Lung (tissue), 12 donors: ENCODE data around the gene ADA. TPM values are rescaled to one million over a fixed set of nuclear protein-coding genes. Genes with fewer than 3 reads are reported as not detected.

Source experiments
- ATAC-seq: fragments of 200-7000 bp; cut with Tn5 transposase; one replicate; pipeline ENCODE4 v1.9.1; 2020; ENCODE audit warnings: moderate number of reproducible peaks; ENCODE audit not compliant: insufficient read depth, low FRiP score
- DNase-seq, 3 donors: peaks; one replicate each; pipeline ENCODE4 v3.0.0-alpha.2; 2013 to 2017
- H3K27ac ChIP-seq, 2 donors: one replicate each; pipeline ENCODE4 v1.5.1; 2013; ENCODE audit warnings: mild to moderate bottlenecking in 2 of 2, moderate library complexity in 2 of 2, control low read depth in 1 of 2, inconsistent platforms in 1 of 2, low read depth in 1 of 2, low read length in 1 of 2
- H3K27me3 ChIP-seq, 3 donors: one replicate each; pipeline ENCODE4 v1.5.1; 2013; ENCODE audit warnings: low read length in 2 of 3; ENCODE audit not compliant: control insufficient read depth in 3 of 3, insufficient read depth in 3 of 3
- H3K36me3 ChIP-seq, 4 donors: one replicate each; pipeline ENCODE4 v1.5.1; 2013; ENCODE audit warnings: low read length in 4 of 4, mild to moderate bottlenecking in 1 of 4, moderate library complexity in 1 of 4; ENCODE audit not compliant: control insufficient read depth in 4 of 4, insufficient read depth in 4 of 4
- H3K4me1 ChIP-seq, 5 donors: one replicate each; pipeline ENCODE4 v1.5.1; 2013; ENCODE audit warnings: low read length in 5 of 5, mild to moderate bottlenecking in 2 of 5, moderate library complexity in 1 of 5; ENCODE audit not compliant: control insufficient read depth in 5 of 5, insufficient read depth in 5 of 5
- H3K4me3 ChIP-seq: one replicate; pipeline ENCODE4 v1.5.1; 2013; ENCODE audit warnings: mild to moderate bottlenecking, control low read depth, moderate library complexity
- H3K9ac ChIP-seq, 2 donors: one replicate each; pipeline ENCODE4 v1.5.1; 2013; ENCODE audit warnings: low read length in 2 of 2, control low read depth in 1 of 2; ENCODE audit not compliant: insufficient read depth in 1 of 2
- H3K9me3 ChIP-seq, 4 donors: one replicate each; pipeline ENCODE4 v1.5.1; 2013; ENCODE audit warnings: low read length in 3 of 4, mild to moderate bottlenecking in 1 of 4, moderate library complexity in 1 of 4; ENCODE audit not compliant: control insufficient read depth in 4 of 4, insufficient read depth in 3 of 4
- CTCF ChIP-seq: IDR thresholded peaks from 2 replicates; pipeline ENCODE4 v1.5.1; 2012; ENCODE audit warnings: mild to moderate bottlenecking; ENCODE audit errors: control extremely low read depth, extremely low read depth
- WGBS, 2 donors: extraction: QIAGEN DNeasy Blood & Tissue Kit; methylation state at CpG; one replicate each; pipeline ENCODE4 v1.1.7; 2013; 5-methylcytosine and 5-hydroxymethylcytosine counted together
- polyA plus RNA-seq, 2 donors: library from polyadenylated mRNA; stranded (reverse); fragments of 200-250 nt; gene quantifications; one replicate each; pipeline ENCODE4 v1.2.1, GENCODE V29; 2013
- total RNA-seq, 2 donors: library from RNA; depleted of rRNA in 1 of 2; stranded (reverse); fragments of >200 nt in 1 of 2; gene quantifications; one replicate each; pipeline ENCODE4 v1.2.1, GENCODE V29; 2014 to 2021
- donor health status: control.
- donor health status: control.
- donor health status: Bipolar disorder and iron deficiency.
- donor health status: healthy.
- donor health status: DM: yes; HTN: yes; CAD: no.

ADA gene
- total and polyA plus RNA-seq, 4 donors: 4.2 to 55.2 (median 8.0) TPM

GRCh38 chr20:44653546-44653945 lies 2.0 kb upstream of the ADA start:
- no peak for TF ChIP-seq CTCF
- H3K4me3 ChIP-seq: no peak overlapping the region
- WGBS, 2 donors: 63 to 85% methylated on average over 2 of the region's 2 CpGs
- ATAC-seq (no peak), DNase-seq (no peak)
- H3K27me3 ChIP-seq: peaks cover 0 to 3% (median 0%) of the 10 kb centered on the region in 3 donors
- H3K9me3 ChIP-seq: peaks cover 0 to 3% (median 0%) of the 10 kb centered on the region in 4 donors
- H3K9ac ChIP-seq: no peak overlapping the region
- H3K4me1 ChIP-seq: peaks cover 0 to 12% (median 0%) of the 10 kb centered on the region in 5 donors
- no peaks in the 10 kb centered on the region for H3K36me3 ChIP-seq
- H3K27ac ChIP-seq: no peak overlapping the region

- DNase-seq: no peak
- peaks cover 0 to 3% (median 0%) of the 10 kb centered on the region in 3 donors for H3K27me3 ChIP-seq
- WGBS, 2 donors: 0 to 1% methylated on average over 16 to 33 of the region's 33 CpGs
- ATAC-seq: no peak
- no peak for TF ChIP-seq CTCF
- peak overlapping the region; percentile 50 to 54 for H3K27ac ChIP-seq
- H3K4me1 ChIP-seq: peaks cover 0 to 14% (median 0%) of the 10 kb centered on the region in 5 donors
- no peaks in the 10 kb centered on the region for H3K9me3 ChIP-seq
- H3K9ac ChIP-seq: no peak overlapping the region
- H3K4me3 ChIP-seq: peak overlapping the region; percentile 53
- no peaks in the 10 kb centered on the region for H3K36me3 ChIP-seq
Measured at GRCh38 chr20:44651434-44651683, 140 bp downstream of the ADA start.

GRCh38 chr20:44650771-44651433 lies 597 bp downstream of the ADA start:
- H3K4me1 ChIP-seq: peaks cover 0 to 16% (median 0%) of the 10 kb centered on the region in 5 donors

More at GRCh38 chr20:44650771-44651433, 597 bp downstream of the ADA start:
- Histone ChIP-seq H3K27ac (peak overlapping the region; percentile 50 to 54), H3K9me3 (no peaks in the 10 kb centered on the region), H3K27me3 (peaks cover 0 to 3% (median 0%) of the 10 kb centered on the region in 3 donors), H3K9ac (no peak overlapping the region), H3K36me3 (no peaks in the 10 kb centered on the region), H3K4me3 (peak overlapping the region; percentile 53)
- ATAC-seq (no peak), DNase-seq (no peak)
- TF ChIP-seq CTCF: no peak
- 37 to 42% methylated on average over 24 of the region's 24 CpGs for WGBS, 2 donors
